Measurements from ENCODE around the gene LCE1F.

The LCE1F gene

DNA sequence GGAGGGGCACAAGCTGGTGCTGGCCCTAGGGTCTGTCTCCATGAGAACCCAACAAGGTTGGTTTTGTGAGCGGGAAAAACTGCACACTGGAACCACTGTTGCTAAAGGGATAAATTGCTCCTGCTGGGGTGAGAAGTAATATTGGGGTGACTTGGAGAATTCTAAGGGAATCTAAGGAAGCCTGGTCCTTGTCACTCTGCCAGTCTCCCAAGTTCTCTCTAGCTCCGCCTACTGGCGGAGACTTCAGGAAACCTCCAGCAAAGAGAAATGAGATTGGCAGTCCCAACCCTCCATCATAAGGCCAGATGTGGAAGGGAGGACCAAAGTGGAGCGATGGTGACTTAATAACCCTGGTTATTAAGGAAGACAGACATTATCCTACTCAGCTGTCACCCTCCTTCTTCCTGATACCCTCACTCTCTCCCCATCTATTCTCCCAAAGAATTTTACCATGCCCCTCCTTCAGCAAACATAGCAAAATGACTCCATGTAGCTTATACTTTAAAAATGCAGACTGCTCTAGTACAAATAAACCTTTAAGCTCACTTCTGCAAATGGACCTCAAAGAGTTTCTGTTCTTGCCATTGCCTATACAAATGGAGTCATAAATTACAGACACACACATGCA lies 2.7 kb downstream of the LCE1F start:
- DNase-seq, result no peak

DNA sequence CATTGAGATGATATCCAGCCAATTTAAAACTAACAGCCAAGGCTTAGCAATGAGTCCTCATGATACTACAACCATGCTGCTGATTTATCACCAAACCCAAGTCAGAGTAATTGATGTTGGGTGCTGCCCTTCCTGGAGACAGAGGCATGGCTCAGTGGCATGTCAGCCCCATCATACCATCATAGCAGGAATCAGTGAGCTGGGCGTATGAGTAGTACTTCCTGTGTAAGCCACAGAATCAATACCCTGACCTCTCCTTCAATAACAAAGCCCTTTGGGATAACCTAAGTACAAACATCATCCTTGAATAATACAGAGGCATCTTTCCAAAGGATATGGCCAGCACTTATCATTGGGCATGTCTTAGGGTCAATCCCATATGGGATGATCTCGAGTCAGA lies 8.2 kb downstream of the LCE1F start:
- no peak for DNase-seq

DNA sequence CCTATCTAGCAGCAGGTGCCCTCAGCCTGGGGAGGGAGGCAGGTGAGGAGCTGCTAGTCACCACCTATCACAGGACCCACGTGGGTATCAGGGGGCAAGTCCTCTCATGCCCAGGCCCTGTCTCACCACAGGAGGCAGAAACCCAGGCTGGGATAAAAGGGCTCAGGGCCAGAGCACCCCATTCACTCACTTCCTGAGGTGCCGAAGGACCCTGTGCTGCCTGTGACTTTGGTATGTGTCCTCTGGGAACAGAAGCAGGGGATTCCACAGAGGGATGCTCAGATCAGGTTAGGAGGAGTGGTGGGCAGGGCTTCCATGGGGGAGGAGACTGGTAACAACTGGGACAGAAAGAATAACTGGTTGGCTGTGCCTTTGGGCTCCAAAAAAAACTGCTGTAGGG lies 11.1 kb downstream of the LCE1F start, which contains the start of gene LCE1E:
Gene LCE1E (plus strand): TSS at position 181 of the 400 bp plus-strand sequence. CDS start 1,043 bp downstream, outside the sequence.
- no peak for DNase-seq

DNA sequence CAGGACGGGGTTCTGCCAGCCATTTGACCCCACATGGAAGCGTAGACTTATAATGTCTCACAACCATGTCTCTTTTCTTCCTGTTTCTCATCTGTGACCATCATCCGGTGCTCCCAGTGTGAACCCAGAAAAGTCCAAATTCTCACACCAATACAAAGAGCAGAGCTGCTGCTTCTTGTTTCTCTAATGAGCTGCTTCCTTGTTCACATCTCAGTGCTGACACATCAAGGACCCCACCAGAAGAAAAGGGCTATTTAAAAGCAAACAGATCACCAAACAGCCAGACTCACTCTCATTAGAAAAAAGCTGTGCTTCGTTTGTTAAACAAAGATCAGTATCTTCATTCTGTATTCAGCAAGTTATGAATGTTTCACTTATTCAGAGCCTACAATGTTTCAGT lies 20.7 kb downstream of the LCE1F start:
- no peak for DNase-seq

DNA sequence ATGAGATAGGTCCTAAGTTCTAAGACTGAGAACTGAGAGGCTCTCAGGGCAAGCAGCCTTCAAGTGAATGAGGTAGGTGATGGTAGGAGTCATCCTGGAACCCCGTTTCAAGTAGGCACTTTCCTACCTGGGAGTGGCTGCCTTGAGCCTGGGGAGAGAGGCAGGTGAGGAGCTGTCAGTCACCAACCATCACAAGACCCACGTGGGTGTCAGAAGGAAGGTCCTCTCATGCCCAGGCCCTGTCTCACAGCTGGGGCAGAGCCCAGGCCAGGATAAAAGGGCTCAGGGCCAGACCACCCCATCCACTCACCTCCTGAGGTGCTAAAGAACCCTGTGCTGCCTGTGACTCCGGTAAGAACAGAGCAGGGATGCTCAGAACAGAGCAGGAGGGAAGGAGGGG lies 21.5 kb downstream of the LCE1F start, which contains the start of gene LCE1D:
Gene LCE1D (plus strand): TSS at position 301 of the 400 bp plus-strand sequence. CDS start 1,074 bp downstream, outside the sequence.
- no peak for DNase-seq

DNA sequence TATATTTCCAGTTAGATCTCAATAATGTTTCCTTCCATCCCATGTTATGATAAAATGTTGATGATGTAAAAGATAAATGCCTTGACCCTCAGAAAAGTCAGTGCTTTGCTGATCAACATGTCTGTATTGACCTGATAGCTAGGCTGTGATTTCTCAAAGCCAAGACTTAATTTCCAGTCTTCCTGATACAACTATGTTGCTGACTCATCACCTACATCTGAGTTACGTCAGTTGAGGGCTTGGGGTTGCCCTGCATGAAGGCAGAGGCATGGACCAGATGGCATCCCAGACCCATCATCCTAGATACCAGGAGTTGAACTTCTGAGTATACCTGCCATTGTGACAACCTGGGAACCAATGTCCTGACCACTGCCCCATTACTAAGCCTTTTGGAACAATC lies 26.4 kb downstream of the LCE1F start:
- DNase-seq, result no peak

DNA sequence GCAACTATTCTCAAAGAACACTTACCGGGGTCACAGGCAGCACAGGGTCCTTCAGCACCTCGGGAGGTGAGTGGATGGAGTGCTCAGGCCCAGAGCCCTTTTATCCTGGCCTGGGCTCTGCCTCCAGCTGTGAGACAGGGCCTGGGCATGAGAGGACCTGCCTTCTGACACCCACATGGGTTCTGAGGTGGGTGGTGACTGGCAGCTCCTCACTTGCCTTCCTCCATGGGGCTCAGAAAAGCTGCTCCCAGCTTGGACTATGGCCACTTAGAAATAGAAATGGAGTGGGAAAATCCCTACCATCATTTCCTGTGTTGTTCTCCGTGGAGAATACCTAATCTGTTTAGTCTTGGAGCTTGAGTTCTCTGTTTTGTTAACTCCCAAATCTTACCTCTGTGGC lies 31.6 kb downstream of the LCE1F start, which contains the start of gene LCE1C:
Gene LCE1C (minus strand): TSS at position 76 of the 400 bp plus-strand sequence. CDS start 1,173 bp downstream, outside the sequence.
- DNase-seq, result no peak

DNA sequence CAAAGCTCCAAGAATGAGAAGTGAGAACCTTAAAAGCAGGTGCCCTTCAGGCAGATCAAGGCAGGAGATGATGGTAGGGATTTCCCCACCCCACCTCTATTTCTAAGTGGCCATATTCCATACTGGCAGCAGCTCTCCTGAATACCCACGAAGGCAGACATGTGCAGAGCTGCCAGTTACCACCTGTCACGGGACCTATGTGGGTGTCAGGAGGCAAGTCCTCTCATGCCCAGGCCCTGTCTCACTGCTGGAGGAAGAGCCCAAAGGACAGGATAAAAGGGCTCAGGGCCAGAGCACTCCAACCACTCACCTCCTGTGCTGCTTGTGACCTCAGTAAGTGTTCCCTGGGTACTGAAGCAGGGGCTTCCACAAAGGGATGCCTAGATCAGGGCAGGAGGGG lies 36.1 kb downstream of the LCE1F start:
- no peak for DNase-seq

DNA sequence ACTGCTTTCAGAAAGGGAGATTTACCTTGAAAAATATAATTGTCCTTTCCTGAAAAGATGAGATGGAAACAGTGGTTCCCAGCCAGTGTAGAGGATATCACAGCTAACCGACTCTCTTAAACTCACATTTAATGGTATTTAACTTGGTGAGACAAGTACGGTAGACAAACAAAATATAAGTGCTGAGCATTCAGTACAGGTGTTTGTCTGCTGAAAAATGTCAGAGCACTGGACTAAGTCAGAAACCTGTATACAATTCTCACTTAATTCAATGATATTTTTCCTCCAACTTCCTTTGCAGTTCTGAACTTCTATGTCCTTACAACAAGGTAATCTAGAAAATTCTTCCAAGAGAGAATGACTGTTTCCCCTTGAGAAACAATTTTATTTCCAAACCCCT lies 36.7 kb downstream of the LCE1F start, which contains the start of gene LCE1B:
Gene LCE1B (plus strand): TSS at position 301 of the 400 bp plus-strand sequence. CDS start 476 bp downstream, outside the sequence.
- no peak for DNase-seq

DNA sequence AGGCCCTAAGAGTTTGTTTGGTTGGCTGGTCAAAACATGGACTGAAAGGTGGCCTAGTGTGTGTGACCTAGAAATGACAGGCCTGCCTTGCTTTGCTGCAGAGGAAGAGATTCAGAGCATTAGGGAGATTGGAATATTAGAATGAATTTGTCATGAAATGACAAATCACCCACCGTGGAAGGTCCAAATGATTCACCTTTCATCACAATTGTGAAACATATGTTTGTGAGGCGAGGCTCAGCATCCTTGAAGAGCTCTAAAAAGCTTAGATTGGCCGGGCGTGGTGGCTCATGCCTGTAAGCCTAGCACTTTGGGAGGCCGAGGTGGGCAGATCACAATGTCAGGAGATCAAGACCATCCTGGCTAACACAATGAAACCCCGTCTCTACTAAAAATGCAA lies 42.4 kb downstream of the LCE1F start:
- DNase-seq, result no peak

DNA sequence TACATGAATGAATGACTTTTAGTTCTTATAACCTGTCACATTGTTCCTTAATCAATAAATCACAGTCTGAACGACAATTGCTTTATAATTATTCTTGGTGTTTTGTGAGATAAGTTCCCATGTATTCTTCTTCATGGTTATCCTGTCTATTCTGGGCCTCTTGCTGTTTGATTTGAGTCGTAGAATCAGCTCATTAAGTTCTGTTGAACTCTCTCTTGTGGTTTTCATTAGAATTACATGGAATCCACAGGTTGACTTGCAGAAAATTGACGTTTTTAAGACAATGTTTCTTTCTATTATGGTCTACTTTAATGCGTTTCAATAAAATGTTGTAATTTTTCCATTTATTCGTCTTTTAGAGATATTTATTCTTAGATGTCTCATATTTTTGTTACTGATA lies 48.4 kb downstream of the LCE1F start:
- DNase-seq, result no peak

DNA sequence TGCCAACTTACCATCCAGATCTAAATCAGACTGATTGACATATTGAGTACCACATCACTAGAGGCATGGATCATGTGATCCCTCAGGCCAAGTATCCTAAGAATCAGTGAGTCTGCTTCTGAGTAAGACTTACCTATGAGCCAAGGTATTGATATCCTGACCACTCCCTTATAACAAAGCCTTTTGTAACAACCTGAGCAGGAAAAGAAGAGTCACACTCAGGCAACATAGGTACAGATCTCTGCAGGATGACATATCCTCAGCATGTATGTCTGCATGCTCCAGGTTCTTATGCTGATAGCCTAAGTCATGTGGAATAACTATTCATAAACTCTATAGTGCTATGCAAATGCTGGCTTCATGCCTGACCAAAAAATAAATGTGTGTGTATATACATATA lies 50.0 kb downstream of the LCE1F start:
- DNase-seq, result no peak
